ENCODE results near the gene CCT8L2. TPM values are rescaled to one million over a fixed set of nuclear protein-coding genes. Genes with fewer than 3 reads are reported as not detected.
"Not testable (repeated sequence)": the region's sequence is repeated elsewhere in the genome, so short reads cannot be mapped to it uniquely, and the experiment has no call there.

CCT8L2 gene
- total and polyA plus RNA-seq, 2 of the 4 experiments (the other 2 are of a cell fraction) = not detected

DNA sequence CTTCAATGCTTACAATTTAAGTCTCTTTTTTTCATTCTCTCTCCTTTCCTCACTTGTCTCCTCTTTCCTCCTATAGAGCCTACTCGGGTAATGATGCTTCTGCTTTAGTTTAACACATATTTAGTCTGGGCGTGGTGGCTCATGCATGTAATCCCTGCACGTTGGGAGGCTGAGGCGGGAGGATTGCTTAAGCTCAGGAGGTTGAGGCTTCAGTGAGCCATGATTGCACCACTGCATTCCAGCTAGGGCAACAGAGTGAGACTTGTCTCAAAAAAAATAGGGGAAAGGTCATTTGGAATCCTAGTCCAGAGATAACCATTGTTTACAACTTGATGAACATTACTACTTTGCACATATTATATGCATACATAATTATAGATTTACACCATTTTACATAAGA lies 1.4 kb upstream of the CCT8L2 start:
- Histone ChIP-seq H3K27me3 (ENCODE audit: control insufficient read depth, insufficient read depth, low read length) (no peaks in the 10 kb centered on the region), H2BK15ac (ENCODE audit: low read depth, low read length) (no peak overlapping the region), H3K14ac (replicated peaks; ENCODE audit: low read depth, low read length) (no peak overlapping the region), H3K9ac (ENCODE audit: low read depth, low read length) (no peak overlapping the region), H2BK5ac (ENCODE audit: low read depth, low read length, poor library complexity, severe bottlenecking) (no peak overlapping the region), H3K56ac (ENCODE audit: extremely low read depth, insufficient read depth, low read length) (no peak overlapping the region), H3K27ac (ENCODE audit: insufficient read depth, low read length) (no peak overlapping the region), H4K91ac (ENCODE audit: insufficient read depth, low read depth, low read length) (no peak overlapping the region), H3K9me3 (ENCODE audit: control insufficient read depth, insufficient read depth, low read length) (peaks cover 5% of the 10 kb centered on the region; the same call in 1 of the 2 replicates), H2BK120ac (ENCODE audit: low read depth, low read length) (no peak overlapping the region), H2AK5ac (ENCODE audit: low read depth, low read length) (no peak overlapping the region), H2AK9ac (replicated peaks; ENCODE audit: low read depth, low read length, poor library complexity) (no peak overlapping the region), H4K20me1 (ENCODE audit: insufficient read depth, low read length) (no peaks in the 10 kb centered on the region), H3K9me1 (ENCODE audit: insufficient read depth, low read length) (no peaks in the 10 kb centered on the region), H3K18ac (ENCODE audit: low read depth, low read length) (no peak overlapping the region), H3K4me2 (ENCODE audit: low read depth, low read length) (no peak overlapping the region), H3K4me1 (ENCODE audit: control insufficient read depth, insufficient read depth, low read length) (no peaks in the 10 kb centered on the region), H3K79me1 (ENCODE audit: low read depth in 1 of 2, low read length in 2 of 2) (no peaks in the 10 kb centered on the region), H3K4ac (ENCODE audit: low read depth, low read length) (no peak overlapping the region), H3K4me3 (ENCODE audit: insufficient read depth, low read depth, low read length) (no peak overlapping the region), H3K23ac (ENCODE audit: low read depth, low read length) (no peak overlapping the region), H4K5ac (ENCODE audit: low read depth, low read length) (no peak overlapping the region), H3K36me3 (ENCODE audit: control insufficient read depth, insufficient read depth, low read length) (no peaks in the 10 kb centered on the region), H4K8ac (ENCODE audit: low read depth in 2 of 2, low read length in 2 of 2) (no peak overlapping the region), H2BK20ac (ENCODE audit: low read depth, low read length) (no peak overlapping the region), H2AFZ (replicated peaks; ENCODE audit: low read length, poor library complexity) (no peak overlapping the region)
- ATAC-seq (ENCODE audit: low read depth) (no peak), DNase-seq (no peak)
- POLR2A ChIA-PET (ENCODE audit: unreplicated experiment) = no interaction called here
- in situ Hi-C loops (cut with MboI; ENCODE audit: low sequenced_read_pairs) (no loop called here), dilution Hi-C loops (cut with HindIII; ENCODE audit: low sequenced_read_pairs, unreplicated experiment) (no loop called here), intact Hi-C loops (cut with micrococcal nuclease) (no loop called here)
- no CpG with 5 or more reads among the region's 4 CpGs for WGBS, 2 experiments (ENCODE audit: extremely low coverage in 2 of 2, insufficient read length in 1 of 2)
- no peak for TF ChIP-seq RFX5 (IDR thresholded peaks at IDR 0.05; ENCODE audit: low read depth, low read length)
- no peak for TF ChIP-seq RCOR1 (IDR thresholded peaks at IDR 0.05; ENCODE audit: insufficient replicate concordance, low read length)
- no peak for TF ChIP-seq ELK1 (IDR thresholded peaks at IDR 0.05; ENCODE audit: borderline replicate concordance, low read depth, low read length)
- no peak for TF ChIP-seq MAZ (IDR thresholded peaks at IDR 0.05; ENCODE audit: borderline replicate concordance, low read depth, low read length)
- CTCF ChIA-PET = no interaction called here
- BruUV-seq (replicated peaks) = no TSS peak

DNA sequence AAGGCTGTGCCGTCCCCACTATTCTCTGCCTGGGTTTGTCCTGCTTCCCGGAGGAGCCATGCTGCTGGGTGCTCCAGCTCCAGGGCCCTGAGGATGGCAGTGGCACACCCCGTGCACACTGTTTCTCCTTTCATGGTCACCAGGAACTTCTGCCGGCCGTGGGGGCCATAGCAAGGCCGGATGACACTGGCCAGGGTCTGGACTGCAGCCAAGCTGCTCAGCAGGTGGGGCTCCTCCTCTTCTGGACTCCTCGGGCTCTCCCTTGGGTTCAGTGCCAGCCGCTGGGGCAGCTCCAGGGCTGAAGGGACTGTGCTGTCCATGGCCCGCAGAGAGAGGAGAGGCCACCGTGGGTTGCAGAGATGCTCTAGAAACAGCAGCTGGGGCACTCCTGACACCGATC lies 379 bp downstream of the CCT8L2 start:
- H3K27me3 ChIP-seq (ENCODE audit: control insufficient read depth, insufficient read depth, low read length); H3K14ac ChIP-seq (replicated peaks; ENCODE audit: low read depth, low read length); H3K4me1 ChIP-seq (ENCODE audit: control insufficient read depth, insufficient read depth, low read length); H3K79me1 ChIP-seq (ENCODE audit: low read depth in 1 of 2, low read length in 2 of 2); H3K9me3 ChIP-seq (ENCODE audit: control insufficient read depth, insufficient read depth, low read length); H2AK9ac ChIP-seq (replicated peaks; ENCODE audit: low read depth, low read length, poor library complexity); H3K36me3 ChIP-seq (ENCODE audit: control insufficient read depth, insufficient read depth, low read length); DNase-seq; dilution Hi-C loops (cut with HindIII; ENCODE audit: low sequenced_read_pairs, unreplicated experiment); ATAC-seq (ENCODE audit: low read depth); BruUV-seq (replicated peaks); CTCF ChIA-PET; H3K9me1 ChIP-seq (ENCODE audit: insufficient read depth, low read length); H4K5ac ChIP-seq (ENCODE audit: low read depth, low read length); intact Hi-C loops (cut with micrococcal nuclease); H3K23ac ChIP-seq (ENCODE audit: low read depth, low read length); H3K4me3 ChIP-seq (ENCODE audit: insufficient read depth, low read depth, low read length); H4K8ac ChIP-seq (ENCODE audit: low read depth in 2 of 2, low read length in 2 of 2); H2AK5ac ChIP-seq (ENCODE audit: low read depth, low read length); H2BK20ac ChIP-seq (ENCODE audit: low read depth, low read length); in situ Hi-C loops (cut with MboI; ENCODE audit: low sequenced_read_pairs); POLR2A ChIA-PET (ENCODE audit: unreplicated experiment); H2BK5ac ChIP-seq (ENCODE audit: low read depth, low read length, poor library complexity, severe bottlenecking); H3K4ac ChIP-seq (ENCODE audit: low read depth, low read length); H2BK120ac ChIP-seq (ENCODE audit: low read depth, low read length); H4K20me1 ChIP-seq (ENCODE audit: insufficient read depth, low read length); H4K91ac ChIP-seq (ENCODE audit: insufficient read depth, low read depth, low read length); H3K9ac ChIP-seq (ENCODE audit: low read depth, low read length); H2AFZ ChIP-seq (replicated peaks; ENCODE audit: low read length, poor library complexity); H3K27ac ChIP-seq (ENCODE audit: insufficient read depth, low read length); H3K18ac ChIP-seq (ENCODE audit: low read depth, low read length); H2BK15ac ChIP-seq (ENCODE audit: low read depth, low read length); H3K56ac ChIP-seq (ENCODE audit: extremely low read depth, insufficient read depth, low read length); H3K4me2 ChIP-seq (ENCODE audit: low read depth, low read length): not testable (repeated sequence)
- WGBS, 2 experiments (ENCODE audit: extremely low coverage in 2 of 2, insufficient read length in 1 of 2) = 77% methylated on average over 2 of the region's 11 CpGs; no CpG with 5 or more reads in 1 of the 2 experiments
